K562 (cell line): ENCODE data around the gene RPL38. TPM values are rescaled to one million over a fixed set of nuclear protein-coding genes. Genes with fewer than 3 reads are reported as not detected.
A peak's percentile ranks its signal among the peaks of the same experiment; 100 is the strongest.

Experiments used
- IFI16 ChIP-seq: fragments of 250-450 bp; sonication (Bioruptor Pico); IDR thresholded peaks from 2 replicates; pipeline ENCODE4 v2.1.2; 2022; ENCODE audit warnings: mild to moderate bottlenecking, inconsistent platforms
- NBN ChIP-seq: fragments of 450-650 bp; IDR thresholded peaks from 2 replicates; pipeline ENCODE4 v1.6.1; 2016; ENCODE audit warnings: low read depth, mild to moderate bottlenecking
- PRDM10 ChIP-seq: fragments of 450-650 bp; IDR thresholded peaks from 2 replicates; pipeline ENCODE4 v1.6.1; 2018; ENCODE audit not compliant: partially characterized antibody
- SMARCC2 ChIP-seq: fragments of 450-650 bp; IDR thresholded peaks from 2 replicates; pipeline ENCODE4 v1.6.1; 2017; ENCODE audit warnings: antibody characterized with exemption, moderate library complexity, mild to moderate bottlenecking, low read depth
- ZKSCAN8 ChIP-seq: fragments of 200-800 bp; sonication (Bioruptor generic); IDR thresholded peaks from 2 replicates; pipeline ENCODE4 v1.6.1; 2016; ENCODE audit warnings: missing genetic modification characterization, missing compliant biosample characterization
- polyA plus RNA-seq, 8 experiments: library from polyadenylated mRNA; depleted of rRNA in 4 of 8; stranded (reverse) in 5 of 8; unstranded in 3 of 8; fragments of >200 nt; fragmentation: Nextera tagmentation in 2 of 8; fragmentation: Illumina TruSeq in 1 of 8; extraction: Ambion mirVana in 2 of 8; extraction: Trizol in 1 of 8; gene quantifications; 2 replicates each; pipeline versions ENCODE4 v1.2.1 to v1.2.3, GENCODE V29; 2011 to 2014; ENCODE audit warnings: inconsistent platforms in 1 of 8, missing spikeins in 1 of 8
- total RNA-seq, 7 experiments: library from RNA; depleted of rRNA in 6 of 7; stranded (reverse); fragments of >200 nt in 6 of 7; fragmentation: Illumina TruSeq in 2 of 7; extraction: Trizol in 2 of 7; gene quantifications; 2 replicates each; pipeline versions ENCODE4 v1.2.1 to v1.2.3, GENCODE V29; 2011 to 2021; ENCODE audit warnings: low replicate concordance in 1 of 7
- TF ChIP-seq, protein P1 (sequence below), 2 experiments: fragments of 450-650 bp; formaldehyde crosslinking in 1 of 2; IDR thresholded peaks; 2 replicates each; pipeline versions ENCODE4 v1.4.0 to v1.6.1; 2014 to 2020; ENCODE audit warnings: mild to moderate bottlenecking in 2 of 2, borderline replicate concordance in 1 of 2, low read depth in 1 of 2
- TF ChIP-seq, protein P2 (sequence below): fragments of 450-650 bp; formaldehyde crosslinking; IDR thresholded peaks from 2 replicates; pipeline ENCODE4 v1.4.0; 2020; ENCODE audit warnings: mild to moderate bottlenecking, moderate library complexity
- TF ChIP-seq, protein P3 (sequence below): fragments of 250-450 bp; sonication (Bioruptor Pico); IDR thresholded peaks from 2 replicates; pipeline ENCODE4 v1.4.0; 2020; ENCODE audit warnings: mild to moderate bottlenecking, moderate library complexity

Gene RPL38
- total and polyA plus RNA-seq, 9 of the 15 experiments (the other 6 are each of a cell fraction or from before 2014, with no cell fraction given) = 1,224 to 3,864 (median 1,939) TPM

GRCh38 chr17:74203439-74204240, at the start of gene RPL38 (continued):
- TF ChIP-seq, protein P1, sequence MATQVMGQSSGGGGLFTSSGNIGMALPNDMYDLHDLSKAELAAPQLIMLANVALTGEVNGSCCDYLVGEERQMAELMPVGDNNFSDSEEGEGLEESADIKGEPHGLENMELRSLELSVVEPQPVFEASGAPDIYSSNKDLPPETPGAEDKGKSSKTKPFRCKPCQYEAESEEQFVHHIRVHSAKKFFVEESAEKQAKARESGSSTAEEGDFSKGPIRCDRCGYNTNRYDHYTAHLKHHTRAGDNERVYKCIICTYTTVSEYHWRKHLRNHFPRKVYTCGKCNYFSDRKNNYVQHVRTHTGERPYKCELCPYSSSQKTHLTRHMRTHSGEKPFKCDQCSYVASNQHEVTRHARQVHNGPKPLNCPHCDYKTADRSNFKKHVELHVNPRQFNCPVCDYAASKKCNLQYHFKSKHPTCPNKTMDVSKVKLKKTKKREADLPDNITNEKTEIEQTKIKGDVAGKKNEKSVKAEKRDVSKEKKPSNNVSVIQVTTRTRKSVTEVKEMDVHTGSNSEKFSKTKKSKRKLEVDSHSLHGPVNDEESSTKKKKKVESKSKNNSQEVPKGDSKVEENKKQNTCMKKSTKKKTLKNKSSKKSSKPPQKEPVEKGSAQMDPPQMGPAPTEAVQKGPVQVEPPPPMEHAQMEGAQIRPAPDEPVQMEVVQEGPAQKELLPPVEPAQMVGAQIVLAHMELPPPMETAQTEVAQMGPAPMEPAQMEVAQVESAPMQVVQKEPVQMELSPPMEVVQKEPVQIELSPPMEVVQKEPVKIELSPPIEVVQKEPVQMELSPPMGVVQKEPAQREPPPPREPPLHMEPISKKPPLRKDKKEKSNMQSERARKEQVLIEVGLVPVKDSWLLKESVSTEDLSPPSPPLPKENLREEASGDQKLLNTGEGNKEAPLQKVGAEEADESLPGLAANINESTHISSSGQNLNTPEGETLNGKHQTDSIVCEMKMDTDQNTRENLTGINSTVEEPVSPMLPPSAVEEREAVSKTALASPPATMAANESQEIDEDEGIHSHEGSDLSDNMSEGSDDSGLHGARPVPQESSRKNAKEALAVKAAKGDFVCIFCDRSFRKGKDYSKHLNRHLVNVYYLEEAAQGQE (IDR thresholded peaks at IDR 0.05; ENCODE audit: borderline replicate concordance) = no peak; the same call in 1 of the 2 replicates
- TF ChIP-seq, protein P1 (CRISPR knock-in tag; IDR thresholded peaks at IDR 0.05; ENCODE audit: low read depth) = no peak
- TF ChIP-seq IFI16 (CRISPR knock-in tag) (no peak), PRDM10 (peak; percentile 93), NBN (peak; percentile 82; the same call in 1 of the 2 replicates), SMARCC2 (no peak), ZKSCAN8 (no peak)
- TF ChIP-seq, protein P2, sequence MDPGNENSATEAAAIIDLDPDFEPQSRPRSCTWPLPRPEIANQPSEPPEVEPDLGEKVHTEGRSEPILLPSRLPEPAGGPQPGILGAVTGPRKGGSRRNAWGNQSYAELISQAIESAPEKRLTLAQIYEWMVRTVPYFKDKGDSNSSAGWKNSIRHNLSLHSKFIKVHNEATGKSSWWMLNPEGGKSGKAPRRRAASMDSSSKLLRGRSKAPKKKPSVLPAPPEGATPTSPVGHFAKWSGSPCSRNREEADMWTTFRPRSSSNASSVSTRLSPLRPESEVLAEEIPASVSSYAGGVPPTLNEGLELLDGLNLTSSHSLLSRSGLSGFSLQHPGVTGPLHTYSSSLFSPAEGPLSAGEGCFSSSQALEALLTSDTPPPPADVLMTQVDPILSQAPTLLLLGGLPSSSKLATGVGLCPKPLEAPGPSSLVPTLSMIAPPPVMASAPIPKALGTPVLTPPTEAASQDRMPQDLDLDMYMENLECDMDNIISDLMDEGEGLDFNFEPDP (CRISPR knock-in tag) = no peak
- TF ChIP-seq, protein P3, sequence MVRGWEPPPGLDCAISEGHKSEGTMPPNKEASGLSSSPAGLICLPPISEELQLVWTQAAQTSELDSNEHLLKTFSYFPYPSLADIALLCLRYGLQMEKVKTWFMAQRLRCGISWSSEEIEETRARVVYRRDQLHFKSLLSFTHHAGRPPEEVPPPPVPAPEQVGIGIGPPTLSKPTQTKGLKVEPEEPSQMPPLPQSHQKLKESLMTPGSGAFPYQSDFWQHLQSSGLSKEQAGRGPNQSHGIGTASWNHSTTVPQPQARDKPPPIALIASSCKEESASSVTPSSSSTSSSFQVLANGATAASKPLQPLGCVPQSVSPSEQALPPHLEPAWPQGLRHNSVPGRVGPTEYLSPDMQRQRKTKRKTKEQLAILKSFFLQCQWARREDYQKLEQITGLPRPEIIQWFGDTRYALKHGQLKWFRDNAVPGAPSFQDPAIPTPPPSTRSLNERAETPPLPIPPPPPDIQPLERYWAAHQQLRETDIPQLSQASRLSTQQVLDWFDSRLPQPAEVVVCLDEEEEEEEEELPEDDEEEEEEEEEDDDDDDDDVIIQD = no peak
